H9 (cell line): ENCODE measurements around the gene TMEM170B. TPM values are rescaled to one million over a fixed set of nuclear protein-coding genes. Genes with fewer than 3 reads are reported as not detected.

Experiments
- DNase-seq: peaks from one replicate; pipeline ENCODE4 v3.0.0-alpha.2; 2017
- H2AFZ ChIP-seq: one replicate; pipeline ENCODE4 v1.6.1; 2013; ENCODE audit warnings: mild to moderate bottlenecking, low read length, control low read depth, moderate library complexity
- H2AK5ac ChIP-seq: 2 replicates; pipeline ENCODE4 v1.6.1; 2013; ENCODE audit warnings: low read length, control low read depth, mixed read lengths; ENCODE audit not compliant: insufficient read length
- H2BK120ac ChIP-seq: one replicate; pipeline ENCODE4 v1.6.1; 2013; ENCODE audit warnings: low read depth, mild to moderate bottlenecking, low read length, control low read depth, inconsistent platforms; ENCODE audit not compliant: poor library complexity, severe bottlenecking
- H2BK12ac ChIP-seq: 2 replicates; pipeline ENCODE4 v1.6.1; 2013; ENCODE audit warnings: low read length, control low read depth, mixed read lengths, low read depth; ENCODE audit not compliant: insufficient read length
- H2BK15ac ChIP-seq: 2 replicates; pipeline ENCODE4 v1.6.1; 2013; ENCODE audit warnings: low read depth, low read length, control low read depth
- H2BK20ac ChIP-seq: one replicate; pipeline ENCODE4 v1.6.1; 2013; ENCODE audit warnings: low read depth, mild to moderate bottlenecking, low read length, control low read depth, inconsistent platforms; ENCODE audit not compliant: poor library complexity, severe bottlenecking
- H2BK5ac ChIP-seq: 2 replicates; pipeline ENCODE4 v1.6.1; 2013; ENCODE audit warnings: low read length, control low read depth, mixed read lengths; ENCODE audit not compliant: insufficient read length
- H3K14ac ChIP-seq: 2 replicates; pipeline ENCODE4 v1.6.1; 2013; ENCODE audit warnings: low read length, control low read depth; ENCODE audit not compliant: insufficient read depth
- H3K18ac ChIP-seq: 2 replicates; pipeline ENCODE4 v1.6.1; 2013; ENCODE audit warnings: low read depth, mild to moderate bottlenecking, mixed read lengths, low read length, control low read depth; ENCODE audit not compliant: insufficient read length
- H3K23ac ChIP-seq: 2 replicates; pipeline ENCODE4 v1.6.1; 2013; ENCODE audit warnings: low read length, control low read depth, mixed read lengths, low read depth; ENCODE audit not compliant: insufficient read length
- H3K23me2 ChIP-seq: 2 replicates; pipeline ENCODE4 v1.6.1; 2013; ENCODE audit warnings: low read depth, mild to moderate bottlenecking, mixed read lengths, low read length, control low read depth; ENCODE audit not compliant: insufficient read length, poor library complexity, severe bottlenecking
- H3K27ac ChIP-seq: 2 replicates; pipeline ENCODE4 v1.5.1; 2013; ENCODE audit warnings: low read length, control low read depth, mixed read lengths, low read depth; ENCODE audit not compliant: insufficient read length
- H3K27me3 ChIP-seq: 2 replicates; pipeline ENCODE4 v1.6.1; 2013; ENCODE audit warnings: low read length, control low read depth, inconsistent platforms; ENCODE audit not compliant: insufficient read depth
- H3K4ac ChIP-seq: 2 replicates; pipeline ENCODE4 v1.6.1; 2013; ENCODE audit warnings: low read depth, mild to moderate bottlenecking, control low read depth, inconsistent platforms, low read length, moderate library complexity
- H3K4me1 ChIP-seq: 2 replicates; pipeline ENCODE4 v1.6.1; 2013; ENCODE audit warnings: low read length, control low read depth, inconsistent platforms; ENCODE audit not compliant: insufficient read depth
- H3K4me2 ChIP-seq: 2 replicates; pipeline ENCODE4 v1.6.1; 2013; ENCODE audit warnings: low read length, control low read depth, mixed read lengths; ENCODE audit not compliant: insufficient read length, insufficient read depth
- H3K56ac ChIP-seq: 2 replicates; pipeline ENCODE4 v1.6.1; 2013; ENCODE audit warnings: low read depth, mild to moderate bottlenecking, mixed read lengths, low read length, control low read depth; ENCODE audit not compliant: insufficient read length
- H3K79me1 ChIP-seq: 2 replicates; pipeline ENCODE4 v1.6.1; 2013; ENCODE audit warnings: low read depth, mild to moderate bottlenecking, moderate library complexity, low read length, control low read depth, inconsistent platforms; ENCODE audit not compliant: insufficient read depth, poor library complexity, severe bottlenecking
- H3K79me2 ChIP-seq: 2 replicates; pipeline ENCODE4 v1.6.1; 2013; ENCODE audit warnings: low read length, control low read depth, inconsistent platforms; ENCODE audit not compliant: insufficient read depth
- H3K9ac ChIP-seq: 2 replicates; pipeline ENCODE4 v1.6.1; 2013; ENCODE audit warnings: low read length, control low read depth, mixed read lengths; ENCODE audit not compliant: insufficient read length; ENCODE audit errors: extremely low read depth
- H3K9me3 ChIP-seq: one replicate; pipeline ENCODE4 v1.6.1; 2013; ENCODE audit warnings: low read depth, low read length, inconsistent platforms; ENCODE audit not compliant: control insufficient read depth
- H3T11ph ChIP-seq: one replicate; pipeline ENCODE4 v1.6.1; 2013; ENCODE audit warnings: mild to moderate bottlenecking, low read length, control low read depth, inconsistent platforms
- H4K20me1 ChIP-seq: one replicate; pipeline ENCODE4 v1.6.1; 2013; ENCODE audit not compliant: control insufficient read depth, insufficient read length, insufficient read depth
- H4K5ac ChIP-seq: 2 replicates; pipeline ENCODE4 v1.6.1; 2013; ENCODE audit warnings: low read depth, mild to moderate bottlenecking, mixed read lengths, low read length, control low read depth; ENCODE audit not compliant: insufficient read length
- H4K8ac ChIP-seq: replicated peaks from 2 replicates; pipeline ENCODE4 v1.6.1; 2013; ENCODE audit warnings: low read length, control low read depth, mixed read lengths, low read depth; ENCODE audit not compliant: insufficient read length
- H4K91ac ChIP-seq: 2 replicates; pipeline ENCODE4 v1.6.1; 2013; ENCODE audit warnings: low read depth, mild to moderate bottlenecking, moderate library complexity, mixed read lengths, low read length, control low read depth; ENCODE audit not compliant: insufficient read length
- H3K27ac Mint-ChIP-seq, 3 experiments: 2 replicates in 2 of 3; 3 replicates in 1 of 3; pipeline ENCODE4 v1.8.0; 2020 to 2021; ENCODE audit warnings: mixed read lengths in 3 of 3, mild to moderate bottlenecking in 1 of 3, moderate library complexity in 1 of 3
- H3K27me3 Mint-ChIP-seq: 2 replicates; pipeline ENCODE4 v1.8.0; 2021; ENCODE audit warnings: low read depth, mild to moderate bottlenecking, moderate library complexity, mixed read lengths
- H3K36me3 Mint-ChIP-seq, 3 experiments: 2 replicates in 2 of 3; 3 replicates in 1 of 3; pipeline ENCODE4 v1.8.0; 2020 to 2021; ENCODE audit warnings: low read depth in 3 of 3, mixed read lengths in 3 of 3; ENCODE audit not compliant: insufficient read depth in 1 of 3
- H3K4me1 Mint-ChIP-seq, 2 experiments: 2 replicates each; pipeline ENCODE4 v1.8.0; 2020; ENCODE audit warnings: mixed read lengths in 2 of 2
- H3K4me3 Mint-ChIP-seq, 2 experiments: 2 replicates in 1 of 2; 3 replicates in 1 of 2; pipeline ENCODE4 v1.8.0; 2020 to 2021; ENCODE audit warnings: mild to moderate bottlenecking in 2 of 2, mixed read lengths in 2 of 2, moderate library complexity in 1 of 2
- H3K9me3 Mint-ChIP-seq, 2 experiments: 2 replicates in 1 of 2; 3 replicates in 1 of 2; pipeline ENCODE4 v1.8.0; 2020; ENCODE audit warnings: mild to moderate bottlenecking in 2 of 2, mixed read lengths in 2 of 2, moderate library complexity in 1 of 2
- WGBS: extraction: QIAGEN DNeasy Blood & Tissue Kit; methylation state at CpG from one replicate; pipeline ENCODE4 v1.1.7; 2013; ENCODE audit warnings: missing lambda C conversion rate, low lambda C conversion rate, mixed read lengths; ENCODE audit not compliant: insufficient read length; ENCODE audit errors: extremely low coverage; 5-methylcytosine and 5-hydroxymethylcytosine counted together
- total RNA-seq: library from RNA; stranded (reverse); gene quantifications from 2 replicates; pipeline ENCODE4 v1.2.1, GENCODE V29; 2021
- TF ChIP-seq, protein P1 (sequence below): fragments of 200-600 bp; sonication (generic); conservative IDR thresholded peaks from 3 replicates; pipeline ENCODE4 v1.8.0; 2021; ENCODE audit warnings: antibody characterized with exemption, mild to moderate bottlenecking

TMEM170B gene
- total RNA-seq, 1 experiment from 2014 or later: 2.9 TPM

DNA sequence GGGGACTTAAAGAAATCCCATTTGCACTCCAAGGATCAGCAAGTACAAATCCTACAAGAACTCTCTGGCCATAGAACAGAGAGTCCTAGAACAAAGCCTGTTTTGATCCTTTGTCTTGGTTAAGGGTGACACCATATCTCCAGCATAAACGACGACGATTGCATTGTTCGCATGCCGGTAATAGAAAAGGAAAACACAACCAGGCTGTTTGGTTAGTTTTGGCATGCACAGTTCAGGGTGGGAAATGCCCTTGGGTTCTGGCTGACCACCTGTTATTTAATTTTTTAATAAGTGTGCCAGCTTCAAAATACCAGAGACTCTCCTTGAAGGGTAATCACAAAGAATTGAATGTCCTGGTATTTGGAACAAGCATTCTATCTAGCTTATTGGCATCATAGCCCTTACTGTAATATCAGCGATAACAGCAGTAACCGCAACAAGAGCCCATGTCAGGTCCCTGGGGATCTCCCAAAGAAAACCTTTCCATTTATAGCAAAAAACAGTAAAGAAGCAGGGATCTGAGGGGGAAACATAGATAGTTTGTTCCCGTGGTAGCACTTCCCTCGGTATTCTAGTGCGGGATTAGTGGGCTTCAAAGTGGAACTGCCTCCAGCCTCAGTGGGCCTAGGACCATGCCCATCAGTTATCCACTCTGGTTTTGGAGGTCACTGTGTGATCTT lies 77.1 kb downstream of the TMEM170B start:
- no peaks in the 10 kb centered on the region for H3K9me3 ChIP-seq
- no peak overlapping the region for H3K4me2 ChIP-seq
- H3K4ac ChIP-seq: no peak overlapping the region

More for the DNA sequence above, 77.1 kb downstream of the TMEM170B start:
- no peak overlapping the region for H3K23ac ChIP-seq
- no peak overlapping the region for H3K18ac ChIP-seq
- H3K9me3 Mint-ChIP-seq: no peaks in the 10 kb centered on the region
- H3K27ac ChIP-seq: no peak overlapping the region
- H4K91ac ChIP-seq: no peak overlapping the region
- H2AK5ac ChIP-seq: no peak overlapping the region
- no peaks in the 10 kb centered on the region for H3K27me3 Mint-ChIP-seq
- no peaks in the 10 kb centered on the region for H3K4me1 ChIP-seq
- no peak overlapping the region for H3K9ac ChIP-seq
- no peak overlapping the region for H4K5ac ChIP-seq
- no peak overlapping the region for H3K4me3 Mint-ChIP-seq
- H3K79me1 ChIP-seq: no peaks in the 10 kb centered on the region
- TF ChIP-seq, protein P1, sequence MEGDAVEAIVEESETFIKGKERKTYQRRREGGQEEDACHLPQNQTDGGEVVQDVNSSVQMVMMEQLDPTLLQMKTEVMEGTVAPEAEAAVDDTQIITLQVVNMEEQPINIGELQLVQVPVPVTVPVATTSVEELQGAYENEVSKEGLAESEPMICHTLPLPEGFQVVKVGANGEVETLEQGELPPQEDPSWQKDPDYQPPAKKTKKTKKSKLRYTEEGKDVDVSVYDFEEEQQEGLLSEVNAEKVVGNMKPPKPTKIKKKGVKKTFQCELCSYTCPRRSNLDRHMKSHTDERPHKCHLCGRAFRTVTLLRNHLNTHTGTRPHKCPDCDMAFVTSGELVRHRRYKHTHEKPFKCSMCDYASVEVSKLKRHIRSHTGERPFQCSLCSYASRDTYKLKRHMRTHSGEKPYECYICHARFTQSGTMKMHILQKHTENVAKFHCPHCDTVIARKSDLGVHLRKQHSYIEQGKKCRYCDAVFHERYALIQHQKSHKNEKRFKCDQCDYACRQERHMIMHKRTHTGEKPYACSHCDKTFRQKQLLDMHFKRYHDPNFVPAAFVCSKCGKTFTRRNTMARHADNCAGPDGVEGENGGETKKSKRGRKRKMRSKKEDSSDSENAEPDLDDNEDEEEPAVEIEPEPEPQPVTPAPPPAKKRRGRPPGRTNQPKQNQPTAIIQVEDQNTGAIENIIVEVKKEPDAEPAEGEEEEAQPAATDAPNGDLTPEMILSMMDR: no peak
- H2BK12ac ChIP-seq: no peak overlapping the region
- H3K14ac ChIP-seq: no peak overlapping the region
- H3T11ph ChIP-seq: no peak overlapping the region
- H3K36me3 Mint-ChIP-seq: no peaks in the 10 kb centered on the region
- H3K4me1 Mint-ChIP-seq: peaks cover 2 to 4% of the 10 kb centered on the region in 2 experiments
- no peaks in the 10 kb centered on the region for H3K27me3 ChIP-seq
- no peak overlapping the region for H2BK20ac ChIP-seq
- no peaks in the 10 kb centered on the region for H3K23me2 ChIP-seq
- no peak overlapping the region for H2BK120ac ChIP-seq
- no CpG with 5 or more reads among the region's 10 CpGs for WGBS
- no peak overlapping the region for H2AFZ ChIP-seq
- no peak for DNase-seq
- H3K27ac Mint-ChIP-seq: no peak overlapping the region
- H4K20me1 ChIP-seq: no peaks in the 10 kb centered on the region
- H2BK15ac ChIP-seq: no peak overlapping the region
- no peak overlapping the region for H4K8ac ChIP-seq
- no peak overlapping the region for H2BK5ac ChIP-seq
- no peaks in the 10 kb centered on the region for H3K79me2 ChIP-seq
- no peak overlapping the region for H3K56ac ChIP-seq
